ENCODE measurements around the gene STS. TPM values are rescaled to one million over a fixed set of nuclear protein-coding genes. Genes with fewer than 3 reads are reported as not detected.

STS gene
- total RNA-seq, 1 experiment from 2014 or later: 0.54 TPM

DNA sequence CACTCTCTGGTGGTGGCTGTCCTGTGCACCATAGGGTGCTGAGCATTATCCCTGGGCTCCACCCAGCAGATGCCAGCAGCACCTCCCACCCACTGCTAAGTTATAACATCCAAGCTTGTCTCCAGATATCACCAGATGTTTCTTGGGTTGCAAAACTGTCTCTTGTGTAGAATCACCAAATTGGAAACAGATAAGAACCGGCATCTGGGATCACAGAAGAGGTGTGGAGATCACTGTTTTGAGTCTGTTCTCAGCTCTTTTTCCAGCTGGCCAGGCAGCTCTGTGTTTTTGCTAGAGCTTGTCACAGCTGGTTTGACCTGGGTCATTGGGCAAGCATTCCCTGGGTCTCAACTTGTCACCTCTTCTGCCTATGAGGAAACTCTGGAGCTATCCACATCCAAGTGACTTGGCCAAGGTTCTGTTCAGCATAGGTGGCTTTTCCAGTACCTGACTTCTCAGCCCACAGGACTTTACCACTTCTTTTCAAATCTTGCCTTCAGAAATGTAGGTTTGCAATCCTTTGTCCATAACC, 15.7 kb downstream of the STS start:
- Histone ChIP-seq H3K79me2 (ENCODE audit: insufficient read depth, low read length) (no peaks in the 10 kb centered on the region), H3K9me2 (ENCODE audit: insufficient read depth) (no peaks in the 10 kb centered on the region), H3K36me3 (ENCODE audit: control insufficient read depth in 1 of 2, insufficient read depth in 2 of 2, low read length in 2 of 2) (no peaks in the 10 kb centered on the region), H3K4me1 (ENCODE audit: control insufficient read depth in 1 of 2, insufficient read depth in 2 of 2, low read length in 2 of 2) (no peaks in the 10 kb centered on the region), H3K4me3 (replicated peaks in 1 of 2; ENCODE audit: low read depth in 1 of 2, low read length in 2 of 2) (no peak overlapping the region), H3K4me2 (ENCODE audit: low read length) (no peak overlapping the region), H3K9me3 (ENCODE audit: control insufficient read depth in 1 of 2, insufficient read depth in 1 of 2, low read depth in 1 of 2, low read length in 2 of 2) (no peaks in the 10 kb centered on the region), H3K27ac (ENCODE audit: low read depth, low read length) (no peak overlapping the region), H4K20me1 (ENCODE audit: insufficient read depth) (no peaks in the 10 kb centered on the region), H3K27me3 (ENCODE audit: insufficient read depth, low read length) (no peaks in the 10 kb centered on the region), H2AFZ (ENCODE audit: low read depth, low read length, poor library complexity, severe bottlenecking) (no peak overlapping the region), H3K9ac (ENCODE audit: low read length) (no peak overlapping the region)
- ATAC-seq (no peak), DNase-seq (ENCODE audit: low read depth, low spot score) (no peak)
- ChIA-PET CTCF (no interaction called here), RAD21 (ENCODE audit: low non-redundant PET in 1 of 2, low total read pairs in 2 of 2, uncharacterized antibody in 2 of 2, unreplicated experiment in 2 of 2) (interaction anchor here in 1 of 2 experiments (0.6 kb wide), 1 partner anchor 1636 kb away, joined by 7 read pairs; no protein-coding TSS in a partner anchor), POLR2A (no interaction called here)
- intact Hi-C loops (cut with micrococcal nuclease): no loop called here
- BruUV-seq (replicated peaks): no TSS peak
- TF ChIP-seq CBX3 (IDR thresholded peaks at IDR 0.05; ENCODE audit: low read depth): no peak
- TF ChIP-seq TCF7L2 (IDR thresholded peaks at IDR 0.05; ENCODE audit: borderline replicate concordance, extremely low read depth, insufficient read depth, insufficient read length): no peak
- TF ChIP-seq EGR1 (IDR thresholded peaks at IDR 0.05; ENCODE audit: low read depth): no peak
- TF ChIP-seq, protein P1, sequence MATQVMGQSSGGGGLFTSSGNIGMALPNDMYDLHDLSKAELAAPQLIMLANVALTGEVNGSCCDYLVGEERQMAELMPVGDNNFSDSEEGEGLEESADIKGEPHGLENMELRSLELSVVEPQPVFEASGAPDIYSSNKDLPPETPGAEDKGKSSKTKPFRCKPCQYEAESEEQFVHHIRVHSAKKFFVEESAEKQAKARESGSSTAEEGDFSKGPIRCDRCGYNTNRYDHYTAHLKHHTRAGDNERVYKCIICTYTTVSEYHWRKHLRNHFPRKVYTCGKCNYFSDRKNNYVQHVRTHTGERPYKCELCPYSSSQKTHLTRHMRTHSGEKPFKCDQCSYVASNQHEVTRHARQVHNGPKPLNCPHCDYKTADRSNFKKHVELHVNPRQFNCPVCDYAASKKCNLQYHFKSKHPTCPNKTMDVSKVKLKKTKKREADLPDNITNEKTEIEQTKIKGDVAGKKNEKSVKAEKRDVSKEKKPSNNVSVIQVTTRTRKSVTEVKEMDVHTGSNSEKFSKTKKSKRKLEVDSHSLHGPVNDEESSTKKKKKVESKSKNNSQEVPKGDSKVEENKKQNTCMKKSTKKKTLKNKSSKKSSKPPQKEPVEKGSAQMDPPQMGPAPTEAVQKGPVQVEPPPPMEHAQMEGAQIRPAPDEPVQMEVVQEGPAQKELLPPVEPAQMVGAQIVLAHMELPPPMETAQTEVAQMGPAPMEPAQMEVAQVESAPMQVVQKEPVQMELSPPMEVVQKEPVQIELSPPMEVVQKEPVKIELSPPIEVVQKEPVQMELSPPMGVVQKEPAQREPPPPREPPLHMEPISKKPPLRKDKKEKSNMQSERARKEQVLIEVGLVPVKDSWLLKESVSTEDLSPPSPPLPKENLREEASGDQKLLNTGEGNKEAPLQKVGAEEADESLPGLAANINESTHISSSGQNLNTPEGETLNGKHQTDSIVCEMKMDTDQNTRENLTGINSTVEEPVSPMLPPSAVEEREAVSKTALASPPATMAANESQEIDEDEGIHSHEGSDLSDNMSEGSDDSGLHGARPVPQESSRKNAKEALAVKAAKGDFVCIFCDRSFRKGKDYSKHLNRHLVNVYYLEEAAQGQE (IDR thresholded peaks at IDR 0.05; ENCODE audit: low read depth): no peak
- TF ChIP-seq RAD21 (IDR thresholded peaks at IDR 0.05; ENCODE audit: low read depth): no peak
- TF ChIP-seq YY1 (IDR thresholded peaks at IDR 0.05; ENCODE audit: extremely low read depth, insufficient replicate concordance, low read depth, low read length): no peak
- no peak for TF ChIP-seq SRF (IDR thresholded peaks at IDR 0.05; ENCODE audit: low read depth)
- TF ChIP-seq, protein P2, sequence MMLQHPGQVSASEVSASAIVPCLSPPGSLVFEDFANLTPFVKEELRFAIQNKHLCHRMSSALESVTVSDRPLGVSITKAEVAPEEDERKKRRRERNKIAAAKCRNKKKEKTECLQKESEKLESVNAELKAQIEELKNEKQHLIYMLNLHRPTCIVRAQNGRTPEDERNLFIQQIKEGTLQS (IDR thresholded peaks at IDR 0.05): no peak
- TF ChIP-seq, protein P3, sequence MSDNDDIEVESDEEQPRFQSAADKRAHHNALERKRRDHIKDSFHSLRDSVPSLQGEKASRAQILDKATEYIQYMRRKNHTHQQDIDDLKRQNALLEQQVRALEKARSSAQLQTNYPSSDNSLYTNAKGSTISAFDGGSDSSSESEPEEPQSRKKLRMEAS (IDR thresholded peaks at IDR 0.05): no peak
- TF ChIP-seq POLR2A (IDR thresholded peaks at IDR 0.05; ENCODE audit: borderline replicate concordance, extremely low read depth, insufficient read depth, insufficient read length): no peak
- TF ChIP-seq, protein P4, sequence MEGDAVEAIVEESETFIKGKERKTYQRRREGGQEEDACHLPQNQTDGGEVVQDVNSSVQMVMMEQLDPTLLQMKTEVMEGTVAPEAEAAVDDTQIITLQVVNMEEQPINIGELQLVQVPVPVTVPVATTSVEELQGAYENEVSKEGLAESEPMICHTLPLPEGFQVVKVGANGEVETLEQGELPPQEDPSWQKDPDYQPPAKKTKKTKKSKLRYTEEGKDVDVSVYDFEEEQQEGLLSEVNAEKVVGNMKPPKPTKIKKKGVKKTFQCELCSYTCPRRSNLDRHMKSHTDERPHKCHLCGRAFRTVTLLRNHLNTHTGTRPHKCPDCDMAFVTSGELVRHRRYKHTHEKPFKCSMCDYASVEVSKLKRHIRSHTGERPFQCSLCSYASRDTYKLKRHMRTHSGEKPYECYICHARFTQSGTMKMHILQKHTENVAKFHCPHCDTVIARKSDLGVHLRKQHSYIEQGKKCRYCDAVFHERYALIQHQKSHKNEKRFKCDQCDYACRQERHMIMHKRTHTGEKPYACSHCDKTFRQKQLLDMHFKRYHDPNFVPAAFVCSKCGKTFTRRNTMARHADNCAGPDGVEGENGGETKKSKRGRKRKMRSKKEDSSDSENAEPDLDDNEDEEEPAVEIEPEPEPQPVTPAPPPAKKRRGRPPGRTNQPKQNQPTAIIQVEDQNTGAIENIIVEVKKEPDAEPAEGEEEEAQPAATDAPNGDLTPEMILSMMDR (IDR thresholded peaks at IDR 0.05 in 2 of 3, conservative IDR thresholded peaks at IDR 0.05 in 1 of 3; ENCODE audit: borderline replicate concordance in 1 of 3, insufficient read depth in 1 of 3, low read depth in 2 of 3, low read length in 2 of 3): no peak
